Thyroid gland (tissue), 4 donors: Measurements from ENCODE around the gene KRTAP29-1.

ENCODE experiments used
- POLR2A ChIP-seq, 2 donors: fragments of 450-650 bp; IDR thresholded peaks; one replicate each; pipeline ENCODE4 v1.6.1; 2017; ENCODE audit warnings: antibody characterized with exemption in 2 of 2, mild to moderate bottlenecking in 2 of 2, moderate library complexity in 1 of 2
- TF ChIP-seq, protein P1 (sequence below), 6 experiments: fragments of 200-600 bp in 3 of 6; fragments of 450-650 bp in 3 of 6; sonication (generic) in 3 of 6; IDR thresholded peaks; one replicate each; pipeline ENCODE4 v1.5.1; 2016 to 2019; ENCODE audit warnings: antibody characterized with exemption in 6 of 6, mild to moderate bottlenecking in 2 of 6, inconsistent platforms in 1 of 6, moderate library complexity in 1 of 6

DNA sequence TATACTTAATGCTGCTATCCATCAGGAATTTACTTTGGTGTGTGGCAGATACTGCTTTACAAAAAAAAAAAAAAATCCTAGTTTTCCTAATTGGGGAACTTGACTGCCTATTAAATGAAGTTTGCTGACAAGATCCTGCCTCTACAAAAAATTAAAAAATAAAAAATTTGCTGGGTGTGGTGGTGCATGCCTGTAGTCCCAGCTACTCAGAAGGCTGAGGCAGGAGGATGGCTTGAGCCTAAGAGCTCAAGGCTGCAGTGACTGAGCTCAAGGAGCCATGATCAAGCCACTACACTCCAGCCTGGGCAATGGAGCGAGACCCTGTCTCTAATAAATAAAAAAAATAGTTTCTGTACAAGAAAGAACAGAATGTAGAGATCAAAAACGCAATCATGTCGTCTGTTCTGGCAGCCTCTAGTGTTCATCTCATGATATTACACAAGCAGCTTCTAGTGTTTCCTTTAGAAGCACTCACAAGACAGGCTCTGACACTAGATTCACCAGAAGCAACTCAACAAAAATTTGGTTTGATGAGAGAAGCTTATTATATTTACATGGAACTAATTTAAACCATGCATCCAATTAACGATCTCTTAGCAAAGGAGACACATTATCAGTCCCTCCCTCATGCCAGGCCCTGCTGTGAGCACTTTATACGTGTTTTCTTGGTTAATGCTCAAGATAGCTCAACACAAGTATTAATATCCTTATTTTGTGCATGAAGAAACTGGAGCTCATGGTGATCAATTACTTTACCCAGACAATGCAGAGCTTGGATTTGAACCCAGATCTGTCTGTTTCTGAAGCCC is 19.6 kb upstream of the KRTAP29-1 start:
- TF ChIP-seq, protein P1, sequence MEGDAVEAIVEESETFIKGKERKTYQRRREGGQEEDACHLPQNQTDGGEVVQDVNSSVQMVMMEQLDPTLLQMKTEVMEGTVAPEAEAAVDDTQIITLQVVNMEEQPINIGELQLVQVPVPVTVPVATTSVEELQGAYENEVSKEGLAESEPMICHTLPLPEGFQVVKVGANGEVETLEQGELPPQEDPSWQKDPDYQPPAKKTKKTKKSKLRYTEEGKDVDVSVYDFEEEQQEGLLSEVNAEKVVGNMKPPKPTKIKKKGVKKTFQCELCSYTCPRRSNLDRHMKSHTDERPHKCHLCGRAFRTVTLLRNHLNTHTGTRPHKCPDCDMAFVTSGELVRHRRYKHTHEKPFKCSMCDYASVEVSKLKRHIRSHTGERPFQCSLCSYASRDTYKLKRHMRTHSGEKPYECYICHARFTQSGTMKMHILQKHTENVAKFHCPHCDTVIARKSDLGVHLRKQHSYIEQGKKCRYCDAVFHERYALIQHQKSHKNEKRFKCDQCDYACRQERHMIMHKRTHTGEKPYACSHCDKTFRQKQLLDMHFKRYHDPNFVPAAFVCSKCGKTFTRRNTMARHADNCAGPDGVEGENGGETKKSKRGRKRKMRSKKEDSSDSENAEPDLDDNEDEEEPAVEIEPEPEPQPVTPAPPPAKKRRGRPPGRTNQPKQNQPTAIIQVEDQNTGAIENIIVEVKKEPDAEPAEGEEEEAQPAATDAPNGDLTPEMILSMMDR (IDR thresholded peaks at IDR 0.05) = peak; percentile 66 to 84 (median 74)
- no peak for TF ChIP-seq POLR2A (IDR thresholded peaks at IDR 0.05)
